ENCODE measurements around the gene ARHGAP10.
A peak's percentile ranks its signal among the peaks of the same experiment; 100 is the strongest.

The ARHGAP10 gene

GRCh38 chr4:147980586-147980985 lies 248.7 kb downstream of the ARHGAP10 start:
- DNase-seq (ENCODE audit: low read depth) = no peak
- H3K4me3 ChIP-seq (ENCODE audit: low read depth, low read length) = no peak overlapping the region
- TF ChIP-seq, protein P1, sequence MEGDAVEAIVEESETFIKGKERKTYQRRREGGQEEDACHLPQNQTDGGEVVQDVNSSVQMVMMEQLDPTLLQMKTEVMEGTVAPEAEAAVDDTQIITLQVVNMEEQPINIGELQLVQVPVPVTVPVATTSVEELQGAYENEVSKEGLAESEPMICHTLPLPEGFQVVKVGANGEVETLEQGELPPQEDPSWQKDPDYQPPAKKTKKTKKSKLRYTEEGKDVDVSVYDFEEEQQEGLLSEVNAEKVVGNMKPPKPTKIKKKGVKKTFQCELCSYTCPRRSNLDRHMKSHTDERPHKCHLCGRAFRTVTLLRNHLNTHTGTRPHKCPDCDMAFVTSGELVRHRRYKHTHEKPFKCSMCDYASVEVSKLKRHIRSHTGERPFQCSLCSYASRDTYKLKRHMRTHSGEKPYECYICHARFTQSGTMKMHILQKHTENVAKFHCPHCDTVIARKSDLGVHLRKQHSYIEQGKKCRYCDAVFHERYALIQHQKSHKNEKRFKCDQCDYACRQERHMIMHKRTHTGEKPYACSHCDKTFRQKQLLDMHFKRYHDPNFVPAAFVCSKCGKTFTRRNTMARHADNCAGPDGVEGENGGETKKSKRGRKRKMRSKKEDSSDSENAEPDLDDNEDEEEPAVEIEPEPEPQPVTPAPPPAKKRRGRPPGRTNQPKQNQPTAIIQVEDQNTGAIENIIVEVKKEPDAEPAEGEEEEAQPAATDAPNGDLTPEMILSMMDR (IDR thresholded peaks at IDR 0.05; ENCODE audit: low read depth, low read length, missing control alignments) = no peak

GRCh38 chr4:147981305-147981704 lies 249.4 kb downstream of the ARHGAP10 start:
- DNase-seq (ENCODE audit: low read depth) = peak; percentile 67
- TF ChIP-seq, protein P1 (IDR thresholded peaks at IDR 0.05; ENCODE audit: low read depth, low read length, missing control alignments) = no peak
- H3K4me3 ChIP-seq (ENCODE audit: low read depth, low read length) = no peak overlapping the region

DNA sequence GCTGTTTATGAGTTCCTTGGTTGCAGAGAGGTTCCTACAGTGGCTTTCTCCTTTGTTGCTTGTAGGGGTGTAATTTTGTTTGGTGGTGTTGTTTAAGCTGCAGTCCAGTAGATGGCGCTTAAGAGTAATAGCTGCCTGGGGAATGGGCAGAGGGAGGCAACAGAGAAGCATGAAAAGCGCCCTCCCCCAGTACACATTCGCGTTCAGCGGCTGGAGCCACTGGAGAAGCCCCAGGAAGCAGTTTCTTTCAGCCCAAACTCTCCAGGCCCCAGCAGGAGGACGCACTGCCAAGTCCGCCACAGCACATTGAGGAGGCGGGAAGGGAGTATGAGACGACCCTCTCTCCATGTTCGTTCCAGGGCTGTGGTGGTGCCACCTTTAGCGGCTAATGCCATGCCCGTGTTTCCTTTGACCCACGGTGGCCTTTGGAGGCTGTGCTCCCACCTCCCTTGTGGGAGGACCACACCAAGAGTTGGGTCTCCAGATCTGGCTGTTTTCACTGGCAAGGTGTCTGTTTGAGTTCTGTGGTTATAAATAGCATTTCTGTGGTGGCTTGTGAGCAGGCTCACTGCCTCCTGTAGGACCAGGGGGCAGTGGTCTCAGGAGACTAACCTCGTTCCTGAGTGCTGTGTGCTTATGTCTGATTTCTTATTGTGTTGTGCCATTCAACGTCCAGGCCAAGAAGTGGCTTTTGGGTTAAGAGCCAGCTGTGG lies 252.3 kb downstream of the ARHGAP10 start:
- no peak for DNase-seq (ENCODE audit: low read depth)
- no peak overlapping the region for H3K4me3 ChIP-seq (ENCODE audit: low read depth, low read length)
- TF ChIP-seq, protein P1 (IDR thresholded peaks at IDR 0.05; ENCODE audit: low read depth, low read length, missing control alignments) = peak; percentile 71

DNA sequence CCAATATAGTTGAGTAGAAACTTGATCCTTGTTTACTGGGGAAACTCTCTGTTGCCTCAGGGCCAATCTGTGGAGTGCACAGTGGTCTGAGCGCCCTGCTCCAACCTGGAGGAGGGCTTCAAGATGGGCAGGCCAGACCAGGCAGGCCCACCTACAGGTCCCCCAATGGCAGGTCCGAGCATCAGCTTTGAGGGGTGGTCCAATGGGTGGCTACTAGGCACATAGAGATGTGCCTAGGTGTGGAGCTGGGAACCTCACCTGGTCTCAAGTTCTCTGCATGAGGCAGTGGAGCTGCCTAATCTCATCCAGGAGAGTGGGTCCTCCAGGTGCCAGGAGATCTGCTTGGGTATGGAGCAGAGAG lies 252.9 kb downstream of the ARHGAP10 start:
- TF ChIP-seq, protein P1 (IDR thresholded peaks at IDR 0.05; ENCODE audit: low read depth, low read length, missing control alignments) = no peak
- no peak for DNase-seq (ENCODE audit: low read depth)
- H3K4me3 ChIP-seq (ENCODE audit: low read depth, low read length) = no peak overlapping the region

GRCh38 chr4:147985376-147985775 lies 253.5 kb downstream of the ARHGAP10 start:
- no peak overlapping the region for H3K4me3 ChIP-seq (ENCODE audit: low read depth, low read length)
- no peak for DNase-seq (ENCODE audit: low read depth)

DNA sequence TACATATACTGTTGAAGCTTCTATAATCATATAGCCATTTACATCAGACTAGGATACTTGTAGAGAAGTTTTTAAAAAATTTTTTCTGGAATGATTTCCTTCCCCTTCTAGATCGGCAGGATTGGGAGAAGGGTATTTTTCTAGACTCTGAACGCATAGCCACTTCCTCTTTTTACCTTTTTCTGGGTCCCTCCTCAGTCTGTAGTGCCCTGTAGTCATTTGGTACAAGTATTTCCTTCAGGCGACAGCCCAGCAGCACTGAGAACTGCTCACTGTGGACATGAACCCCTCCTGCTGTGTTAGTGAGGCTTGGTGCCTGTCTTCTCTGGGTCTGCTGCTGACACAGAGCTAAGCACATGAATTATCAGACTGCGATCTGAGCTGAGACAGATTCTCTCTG lies 255.4 kb downstream of the ARHGAP10 start:
- H3K4me3 ChIP-seq (ENCODE audit: low read depth, low read length) = no peak overlapping the region
- no peak for DNase-seq (ENCODE audit: low read depth)
- TF ChIP-seq, protein P1 (IDR thresholded peaks at IDR 0.05; ENCODE audit: low read depth, low read length, missing control alignments) = no peak

More at GRCh38 chr4:147985376-147985775, 253.5 kb downstream of the ARHGAP10 start:
- TF ChIP-seq, protein P1 (IDR thresholded peaks at IDR 0.05; ENCODE audit: low read depth, low read length, missing control alignments) = no peak
